GM19193 (cell line): ENCODE measurements around the gene PLCB4.

ENCODE experiments used
- POLR2A ChIP-seq: IDR thresholded peaks from 4 replicates; pipeline ENCODE4 v1.6.1; 2011; ENCODE audit not compliant: insufficient read depth, insufficient read length; ENCODE audit errors: extremely low read depth

The PLCB4 gene

GRCh38 chr20:9196110-9196509 lies 127.2 kb downstream of the PLCB4 start:
- no peak for TF ChIP-seq POLR2A

GRCh38 chr20:9198460-9198859 lies 129.6 kb downstream of the PLCB4 start:
- TF ChIP-seq POLR2A = no peak

DNA sequence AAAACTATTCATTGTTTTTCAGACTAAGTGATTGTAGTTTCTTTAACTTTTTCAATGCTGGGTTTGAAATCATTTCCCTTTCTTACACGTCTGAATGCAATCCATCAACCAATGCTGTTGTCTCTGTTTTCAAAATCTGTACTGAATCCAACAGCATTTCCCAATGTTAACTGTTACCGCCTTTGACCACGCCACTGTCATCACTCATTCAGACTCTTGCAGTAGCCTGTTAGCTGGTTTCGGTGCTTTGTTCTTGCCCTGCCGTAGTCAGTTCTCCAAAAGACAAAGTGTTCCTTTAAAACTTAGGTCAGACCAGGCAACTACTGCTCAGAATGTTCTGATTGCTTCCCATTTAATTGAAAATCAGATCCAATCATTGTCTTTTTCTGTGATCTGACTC lies 131.3 kb downstream of the PLCB4 start:
- no peak for TF ChIP-seq POLR2A

- TF ChIP-seq POLR2A = no peak
These were observed 131.7 kb downstream of the PLCB4 start for GRCh38 chr20:9200620-9201019.

DNA sequence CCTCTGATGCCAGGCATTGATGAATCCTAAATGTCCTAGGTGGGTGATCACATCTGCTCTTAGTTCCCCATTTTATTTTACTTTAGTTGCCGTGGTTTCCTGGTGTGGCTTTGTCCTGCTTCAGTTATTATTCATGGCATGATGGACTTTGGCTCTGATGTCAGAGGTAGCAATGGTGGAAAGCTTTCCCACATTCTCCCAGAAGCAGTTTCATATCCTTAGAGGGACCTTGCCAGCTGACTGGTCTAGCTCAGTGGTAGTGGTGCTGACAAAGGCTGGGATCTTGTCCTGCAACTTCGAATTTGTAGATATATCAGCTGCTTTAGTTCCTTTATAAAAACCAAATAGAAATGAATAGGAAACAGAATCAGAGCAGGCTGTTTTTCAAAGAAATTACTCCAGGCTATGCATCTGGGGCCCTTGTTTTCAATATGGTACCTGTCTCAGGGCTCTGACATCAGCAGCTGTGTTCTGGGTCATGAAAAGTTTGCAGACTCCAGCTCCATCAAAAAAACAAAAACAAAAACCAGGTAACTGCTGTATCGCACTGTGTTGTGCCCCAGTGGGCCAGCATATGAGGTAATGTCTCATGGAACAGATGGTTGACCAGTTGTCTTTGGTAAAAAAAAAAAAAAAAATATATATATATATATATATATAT lies 133.7 kb downstream of the PLCB4 start:
- no peak for TF ChIP-seq POLR2A

GRCh38 chr20:9203081-9203447 lies 134.2 kb downstream of the PLCB4 start:
- no peak for TF ChIP-seq POLR2A

GRCh38 chr20:9204979-9205378 lies 136.1 kb downstream of the PLCB4 start:
- no peak for TF ChIP-seq POLR2A

DNA sequence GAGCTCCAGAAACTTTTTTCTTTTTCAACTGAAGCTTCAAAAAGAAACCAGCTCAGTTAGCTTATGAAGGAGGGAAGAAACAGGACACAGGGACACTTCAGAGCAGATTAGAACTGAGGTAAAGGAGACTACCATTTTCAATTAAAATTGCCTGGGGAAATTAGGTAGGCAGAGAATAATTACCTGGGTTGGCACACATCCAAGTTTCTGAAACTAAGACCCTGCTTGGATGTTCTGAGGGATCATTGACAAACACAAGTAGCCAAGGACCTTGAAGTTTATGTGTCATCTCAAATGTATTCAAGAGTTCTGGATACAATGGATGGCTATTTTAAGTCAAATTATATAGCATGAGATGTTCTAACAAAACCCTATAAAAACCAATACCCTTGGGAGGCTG lies 137.6 kb downstream of the PLCB4 start:
- no peak for TF ChIP-seq POLR2A

DNA sequence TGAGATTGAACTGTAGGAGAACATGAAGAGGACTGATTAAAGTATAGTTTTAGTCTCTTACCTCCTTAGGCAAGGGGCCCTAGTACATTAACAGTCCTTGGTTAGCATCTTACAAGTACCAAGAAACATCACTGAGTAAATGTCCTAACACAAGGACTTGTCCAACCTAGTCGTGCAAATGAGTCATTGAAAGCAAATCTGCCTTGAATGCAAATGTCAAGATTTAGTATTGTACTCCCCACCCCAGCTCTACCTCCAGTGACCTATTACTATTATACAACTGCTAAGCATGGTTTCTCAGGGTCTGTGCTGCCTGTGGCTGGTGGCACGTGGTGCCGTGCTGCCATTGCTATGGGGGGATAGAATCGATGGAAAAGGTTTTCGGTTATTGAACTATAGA lies 138.4 kb downstream of the PLCB4 start:
- no peak for TF ChIP-seq POLR2A

- TF ChIP-seq POLR2A = no peak
These were observed 141.5 kb downstream of the PLCB4 start for GRCh38 chr20:9210356-9210755.

- TF ChIP-seq POLR2A = no peak
These were observed 142.3 kb downstream of the PLCB4 start for GRCh38 chr20:9211016-9211760.

DNA sequence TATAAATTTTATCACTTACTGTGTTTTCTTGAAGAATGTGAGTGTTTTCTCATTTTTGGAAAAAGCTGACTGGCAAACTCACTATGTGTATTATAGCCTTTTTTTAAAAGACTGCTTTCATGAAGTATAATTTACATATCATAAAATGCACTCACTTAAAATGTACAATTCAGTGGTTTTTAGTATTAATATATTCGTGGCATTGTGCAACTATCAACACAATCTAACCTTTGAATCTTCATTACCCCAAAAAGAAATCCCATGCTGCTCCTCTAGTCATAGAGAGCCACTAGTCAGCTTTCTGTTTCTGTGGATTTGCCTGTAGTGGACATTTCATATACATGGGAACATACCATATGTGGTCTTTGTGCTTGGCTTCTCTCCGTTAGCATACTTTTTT lies 143.8 kb downstream of the PLCB4 start:
- no peak for TF ChIP-seq POLR2A

DNA sequence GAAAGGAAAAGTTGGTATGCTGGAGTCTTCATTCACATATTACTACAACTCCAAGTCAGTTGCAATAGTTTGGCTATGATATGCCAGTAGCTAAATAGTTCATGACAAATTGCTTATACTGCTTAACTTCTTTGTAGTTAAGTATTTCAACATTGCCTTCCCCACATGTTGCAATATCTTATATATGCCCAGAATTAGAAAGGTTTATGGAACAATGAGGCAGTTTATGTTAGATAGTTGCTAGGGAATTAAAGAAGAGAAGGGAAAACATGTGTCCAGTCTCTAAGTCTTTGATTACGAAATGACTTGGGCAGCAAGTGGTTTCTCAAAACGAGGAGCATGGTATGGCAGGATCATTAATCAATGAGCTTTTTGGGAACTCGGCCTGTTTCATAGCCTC lies 145.8 kb downstream of the PLCB4 start:
- TF ChIP-seq POLR2A = no peak

DNA sequence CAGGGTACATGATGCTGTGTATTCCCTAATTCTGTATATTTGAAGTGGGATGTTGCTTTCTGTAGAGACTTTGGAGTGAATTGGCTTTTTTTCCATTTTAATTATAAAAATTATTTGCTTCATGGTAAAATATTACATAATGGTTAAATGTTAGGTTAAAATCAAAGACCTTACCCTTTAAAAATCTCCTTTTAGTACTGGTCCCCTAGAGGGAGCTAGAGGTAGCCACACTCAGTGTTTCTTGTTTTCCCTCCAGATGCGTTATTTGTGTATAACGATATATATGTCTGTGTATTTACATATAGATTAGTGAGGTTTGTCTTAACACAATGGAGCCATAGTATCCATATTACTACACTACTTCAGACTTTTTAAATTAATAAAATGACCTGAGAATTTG lies 146.7 kb downstream of the PLCB4 start:
- no peak for TF ChIP-seq POLR2A

- TF ChIP-seq POLR2A = no peak
These were observed 149.7 kb downstream of the PLCB4 start for GRCh38 chr20:9218531-9218961.

- no peak for TF ChIP-seq POLR2A
These were observed 152.1 kb downstream of the PLCB4 start for GRCh38 chr20:9220874-9221547.

DNA sequence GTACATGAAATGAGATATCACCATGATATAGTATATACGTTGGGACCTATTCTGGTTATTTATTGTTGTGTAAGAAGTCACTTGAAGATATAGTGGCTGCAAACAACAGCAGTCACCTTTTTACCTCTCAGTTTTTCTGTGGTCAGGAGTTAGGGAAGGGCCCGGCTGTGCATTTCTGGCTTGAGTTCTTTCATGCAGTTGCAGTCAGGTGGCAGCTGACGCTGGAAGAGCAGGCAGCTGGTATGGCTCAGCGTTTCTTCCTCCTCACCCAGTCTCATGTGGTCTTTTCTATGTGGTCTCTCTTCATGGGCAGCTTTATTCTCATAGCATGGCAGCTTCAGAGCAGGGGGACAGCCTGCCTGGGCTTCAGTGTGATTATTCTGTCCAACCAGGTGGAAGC lies 154.4 kb downstream of the PLCB4 start:
- no peak for TF ChIP-seq POLR2A

- TF ChIP-seq POLR2A = no peak
These were observed 157.0 kb downstream of the PLCB4 start for GRCh38 chr20:9225879-9226278.
